Spleen (tissue), 11 donors: ENCODE measurements around the gene STX18. TPM values are rescaled to one million over a fixed set of nuclear protein-coding genes. Genes with fewer than 3 reads are reported as not detected.
"Not testable (repeated sequence)": the region's sequence is repeated elsewhere in the genome, so short reads cannot be mapped to it uniquely, and the experiment has no call there.

ENCODE experiments used
- DNase-seq: peaks from one replicate; pipeline ENCODE4 v3.0.0-alpha.2; 2020
- H3K27ac ChIP-seq, 8 donors: fragments of 200-600 bp; sonication (generic) in 7 of 8; 1 replicate in 4 of 8; 2 replicates in 4 of 8; pipeline versions ENCODE4 v1.5.0 to v1.8.0; 2016 to 2021; ENCODE audit warnings: inconsistent platforms in 4 of 8, mild to moderate bottlenecking in 4 of 8, moderate library complexity in 1 of 8
- H3K27me3 ChIP-seq, 7 donors: fragments of 200-600 bp; sonication (generic) in 6 of 7; replicated peaks in 1 of 7; 1 replicate in 4 of 7; 2 replicates in 3 of 7; pipeline versions ENCODE4 v1.5.0 to v1.8.0; 2016 to 2021; ENCODE audit warnings: inconsistent platforms in 3 of 7, mild to moderate bottlenecking in 1 of 7
- H3K36me3 ChIP-seq, 6 donors: fragments of 200-600 bp; sonication (generic) in 5 of 6; 1 replicate in 4 of 6; 2 replicates in 2 of 6; pipeline versions ENCODE4 v1.5.0 to v1.8.0; 2016 to 2021; ENCODE audit warnings: inconsistent platforms in 2 of 6
- H3K4me1 ChIP-seq, 6 donors: fragments of 200-600 bp; sonication (generic) in 5 of 6; 1 replicate in 3 of 6; 2 replicates in 3 of 6; pipeline versions ENCODE4 v1.5.0 to v1.8.0; 2016 to 2021; ENCODE audit warnings: inconsistent platforms in 3 of 6
- H3K4me3 ChIP-seq, 8 donors: fragments of 200-600 bp; sonication (generic) in 7 of 8; 1 replicate in 4 of 8; 2 replicates in 4 of 8; pipeline versions ENCODE4 v1.5.0 to v1.8.0; 2016 to 2021; ENCODE audit warnings: inconsistent platforms in 4 of 8, mild to moderate bottlenecking in 4 of 8, moderate library complexity in 2 of 8
- H3K9me3 ChIP-seq, 8 donors: fragments of 200-600 bp; sonication (generic) in 7 of 8; 1 replicate in 4 of 8; 2 replicates in 4 of 8; pipeline versions ENCODE4 v1.5.0 to v1.8.0; 2016 to 2021; ENCODE audit warnings: inconsistent platforms in 4 of 8
- CTCF ChIP-seq, 11 experiments: fragments of 200-600 bp in 7 of 11; fragments of 450-650 bp in 4 of 11; sonication (generic) in 4 of 11; IDR thresholded peaks in 8 of 11; conservative IDR thresholded peaks in 3 of 11; 1 replicate in 7 of 11; 2 replicates in 4 of 11; pipeline versions ENCODE4 v1.4.0 to v1.8.0; 2016 to 2021; ENCODE audit warnings: antibody characterized with exemption in 11 of 11, inconsistent platforms in 4 of 11, mild to moderate bottlenecking in 1 of 11
- POLR2A ChIP-seq, 3 donors: fragments of 450-650 bp; IDR thresholded peaks; one replicate each; pipeline ENCODE4 v1.5.1; 2017; ENCODE audit warnings: antibody characterized with exemption in 3 of 3, mild to moderate bottlenecking in 1 of 3
- POLR2AphosphoS5 ChIP-seq, 3 donors: sonication (generic); formaldehyde crosslinking; IDR thresholded peaks; one replicate each; pipeline ENCODE4 v1.5.1; 2017; ENCODE audit warnings: antibody characterized with exemption in 3 of 3
- WGBS, 5 donors: extraction: QIAGEN DNeasy Blood & Tissue Kit in 3 of 5; methylation state at CpG; one replicate each; pipeline versions ENCODE4 v1.1.5 to v1.1.7; 2013 to 2018; 5-methylcytosine and 5-hydroxymethylcytosine counted together
- intact Hi-C: fragments of 100-400 bp; cut with DNase I; formaldehyde crosslinking; loops from one replicate; pipeline ENCODE4 v1.15.0; 2023; ENCODE audit warnings: low total_unique reads
- polyA plus RNA-seq, 3 donors: library from polyadenylated mRNA; stranded (reverse); fragments of 200-250 nt; gene quantifications; one replicate each; pipeline ENCODE4 v1.2.1, GENCODE V29; 2013
- total RNA-seq, 7 donors: library from RNA; depleted of rRNA in 3 of 7; stranded (reverse); fragments of >200 nt in 3 of 7; fragmentation: NEBNext Ultra II Directional in 4 of 7; extraction: Animal tissue kit (Norgen Biotek cat#: 25700) in 4 of 7; gene quantifications; one replicate each; pipeline versions ENCODE4 v1.1.0 to v1.2.1, GENCODE V29; 2016 to 2021
- donor health status: healthy with polysubstance abuse.
- donor health status: DM: no; HTN: no; CAD: no; lungs with moderate emphysema.
- donor health status: DM: no; HTN: no; CAD: no.
- donor health status: Bipolar disorder and iron deficiency.
- donor health status: healthy.
- donor health status: DM: no; HTN: no; CAD: no.
- donor health status: DM: yes; HTN: yes; CAD: no.

Gene STX18
- total and polyA plus RNA-seq, 10 donors: 19.0 to 45.8 (median 29.8) TPM

GRCh38 chr4:4422856-4423499 lies 118.9 kb downstream of the STX18 start:
- DNase-seq: no peak
- intact Hi-C loops: no loop called here
- 89 to 93% (median 91%) methylated on average over 11 to 12 of the region's 12 CpGs for WGBS, 5 donors

GRCh38 chr4:4422117-4422516 lies 119.7 kb downstream of the STX18 start:
- WGBS, 5 donors: 94 to 100% (median 96%) methylated on average over 7 of the region's 7 CpGs
- DNase-seq, intact Hi-C loops, H3K27me3 ChIP-seq, H3K4me3 ChIP-seq, H3K27ac ChIP-seq, H3K9me3 ChIP-seq: not testable (repeated sequence)
- Histone ChIP-seq H3K4me1 (peaks cover 0 to 10% (median 0%) of the 10 kb centered on the region in 6 donors), H3K36me3 (peaks cover 3 to 100% (median 64%) of the 10 kb centered on the region in 6 donors)

More at GRCh38 chr4:4422856-4423499, 118.9 kb downstream of the STX18 start:
- Histone ChIP-seq H3K4me3 (no peak overlapping the region), H3K27me3 (no peaks in the 10 kb centered on the region), H3K27ac (no peak overlapping the region), H3K36me3 (peaks cover 3 to 100% (median 65%) of the 10 kb centered on the region in 6 donors), H3K4me1 (peaks cover 0 to 16% (median 0%) of the 10 kb centered on the region in 6 donors), H3K9me3 (no peaks in the 10 kb centered on the region)
- TF ChIP-seq POLR2AphosphoS5 (IDR thresholded peaks at IDR 0.05): no peak
- TF ChIP-seq CTCF (IDR thresholded peaks at IDR 0.05 in 8 of 11, conservative IDR thresholded peaks at IDR 0.05 in 3 of 11): no peak
- no peak for TF ChIP-seq POLR2A (IDR thresholded peaks at IDR 0.05)

GRCh38 chr4:4421356-4421755 lies 120.5 kb downstream of the STX18 start:
- H3K36me3 ChIP-seq: peaks cover 3 to 100% (median 64%) of the 10 kb centered on the region in 6 donors

GRCh38 chr4:4420421-4420820 lies 121.4 kb downstream of the STX18 start:
- 96 to 99% (median 97%) methylated on average over 12 of the region's 12 CpGs for WGBS, 5 donors
- peaks cover 3 to 100% (median 68%) of the 10 kb centered on the region in 6 donors for H3K36me3 ChIP-seq
- TF ChIP-seq POLR2AphosphoS5 (IDR thresholded peaks at IDR 0.05) (no peak), POLR2A (IDR thresholded peaks at IDR 0.05) (no peak), CTCF (IDR thresholded peaks at IDR 0.05 in 8 of 11, conservative IDR thresholded peaks at IDR 0.05 in 3 of 11) (no peak)
- intact Hi-C loops: no loop called here
- no peaks in the 10 kb centered on the region for H3K27me3 ChIP-seq
- peaks cover 0 to 6% (median 0%) of the 10 kb centered on the region in 6 donors for H3K4me1 ChIP-seq
- no peak for DNase-seq
- H3K27ac ChIP-seq: no peak overlapping the region
- H3K9me3 ChIP-seq: peaks cover 0 to 5% (median 0%) of the 10 kb centered on the region in 8 donors
- H3K4me3 ChIP-seq: no peak overlapping the region

More at GRCh38 chr4:4421356-4421755, 120.5 kb downstream of the STX18 start:
- no peak for DNase-seq
- Histone ChIP-seq H3K9me3 (no peaks in the 10 kb centered on the region), H3K27me3 (no peaks in the 10 kb centered on the region), H3K27ac (no peak overlapping the region), H3K4me3 (no peak overlapping the region), H3K4me1 (peaks cover 0 to 6% (median 0%) of the 10 kb centered on the region in 6 donors)
- WGBS, 5 donors: 96 to 99% (median 97%) methylated on average over 11 of the region's 11 CpGs
- intact Hi-C loops: no loop called here
- TF ChIP-seq CTCF (IDR thresholded peaks at IDR 0.05 in 8 of 11, conservative IDR thresholded peaks at IDR 0.05 in 3 of 11): no peak
- TF ChIP-seq POLR2A (IDR thresholded peaks at IDR 0.05): no peak
- TF ChIP-seq POLR2AphosphoS5 (IDR thresholded peaks at IDR 0.05): no peak
